ENCODE data around the gene KCNQ5. TPM values are rescaled to one million over a fixed set of nuclear protein-coding genes. Genes with fewer than 3 reads are reported as not detected.

Gene KCNQ5
- polyA plus RNA-seq, 3 donors = 0.12 to 0.22 (median 0.19) TPM

GRCh38 chr6:73088138-73088813 is 466.4 kb downstream of the KCNQ5 start:
- DNase-seq (ENCODE audit: extremely low read depth in 1 of 11, low read depth in 9 of 11, low spot score in 4 of 11) = no peak

- no peak for DNase-seq (ENCODE audit: extremely low read depth in 1 of 11, low read depth in 9 of 11, low spot score in 4 of 11)
Observed at GRCh38 chr6:73104921-73105320, 483.1 kb downstream of the KCNQ5 start.

GRCh38 chr6:73107016-73107415 is 485.2 kb downstream of the KCNQ5 start:
- DNase-seq (ENCODE audit: extremely low read depth in 1 of 11, low read depth in 9 of 11, low spot score in 4 of 11) = no peak

- no peak for DNase-seq (ENCODE audit: extremely low read depth in 1 of 11, low read depth in 9 of 11, low spot score in 4 of 11)
Observed at GRCh38 chr6:73108949-73109348, 487.1 kb downstream of the KCNQ5 start.

GRCh38 chr6:73109659-73110058 is 487.8 kb downstream of the KCNQ5 start:
- no peak for DNase-seq (ENCODE audit: extremely low read depth in 1 of 11, low read depth in 9 of 11, low spot score in 4 of 11)

- no peak for DNase-seq (ENCODE audit: extremely low read depth in 1 of 11, low read depth in 9 of 11, low spot score in 4 of 11)
Observed at GRCh38 chr6:73116330-73116729, 494.5 kb downstream of the KCNQ5 start.

- no peak for DNase-seq (ENCODE audit: extremely low read depth in 1 of 11, low read depth in 9 of 11, low spot score in 4 of 11)
Observed at GRCh38 chr6:73121421-73121993, 499.6 kb downstream of the KCNQ5 start.

GRCh38 chr6:73123632-73124329 is 501.9 kb downstream of the KCNQ5 start:
- no peak for DNase-seq (ENCODE audit: extremely low read depth in 1 of 11, low read depth in 9 of 11, low spot score in 4 of 11)

GRCh38 chr6:73129653-73130443 is 508.0 kb downstream of the KCNQ5 start:
- peak; percentile 31 to 75 (median 59) for DNase-seq (ENCODE audit: extremely low read depth in 1 of 11, low read depth in 9 of 11, low spot score in 4 of 11)

- DNase-seq (ENCODE audit: extremely low read depth in 1 of 11, low read depth in 9 of 11, low spot score in 4 of 11) = no peak
Observed at GRCh38 chr6:73131706-73132105, 509.8 kb downstream of the KCNQ5 start.

GRCh38 chr6:73134588-73134987 is 512.7 kb downstream of the KCNQ5 start:
- DNase-seq (ENCODE audit: extremely low read depth in 1 of 11, low read depth in 9 of 11, low spot score in 4 of 11) = no peak

- no peak for DNase-seq (ENCODE audit: extremely low read depth in 1 of 11, low read depth in 9 of 11, low spot score in 4 of 11)
Observed at GRCh38 chr6:73139681-73140383, 518.0 kb downstream of the KCNQ5 start.

- DNase-seq (ENCODE audit: extremely low read depth in 1 of 11, low read depth in 9 of 11, low spot score in 4 of 11) = no peak
Observed at GRCh38 chr6:73143551-73143950, 521.7 kb downstream of the KCNQ5 start.

GRCh38 chr6:73144516-73144915 is 522.7 kb downstream of the KCNQ5 start:
- DNase-seq (ENCODE audit: extremely low read depth in 1 of 11, low read depth in 9 of 11, low spot score in 4 of 11) = no peak

- no peak for DNase-seq (ENCODE audit: extremely low read depth in 1 of 11, low read depth in 9 of 11, low spot score in 4 of 11)
Observed at GRCh38 chr6:73145690-73146089, 523.8 kb downstream of the KCNQ5 start.

GRCh38 chr6:73151732-73152131 is 529.9 kb downstream of the KCNQ5 start:
- DNase-seq (ENCODE audit: extremely low read depth in 1 of 11, low read depth in 9 of 11, low spot score in 4 of 11) = no peak

- no peak for DNase-seq (ENCODE audit: extremely low read depth in 1 of 11, low read depth in 9 of 11, low spot score in 4 of 11)
Observed at GRCh38 chr6:73152556-73152955, 530.7 kb downstream of the KCNQ5 start.

GRCh38 chr6:73152966-73153757 is 531.3 kb downstream of the KCNQ5 start:
- DNase-seq (ENCODE audit: extremely low read depth in 1 of 11, low read depth in 9 of 11, low spot score in 4 of 11) = no peak

All from renal cortex interstitium (tissue), 11 donors.